Endothelial cell (in vitro differentiated cells): ENCODE data around the gene KRT15. TPM values are rescaled to one million over a fixed set of nuclear protein-coding genes. Genes with fewer than 3 reads are reported as not detected.

Source experiments
- DNase-seq: peaks from one replicate; pipeline ENCODE4 v3.0.0; 2021; ENCODE audit warnings: low spot score
- H3K27ac Mint-ChIP-seq: one replicate; pipeline ENCODE4 v1.8.0; 2021; ENCODE audit warnings: mixed read lengths, inconsistent platforms; ENCODE audit not compliant: unreplicated experiment
- H3K27me3 Mint-ChIP-seq: one replicate; pipeline ENCODE4 v1.8.0; 2021; ENCODE audit warnings: mild to moderate bottlenecking, moderate library complexity, mixed read lengths, inconsistent platforms; ENCODE audit not compliant: unreplicated experiment
- H3K36me3 Mint-ChIP-seq: one replicate; pipeline ENCODE4 v1.8.0; 2021; ENCODE audit warnings: mild to moderate bottlenecking, low read depth, mixed read lengths, inconsistent platforms; ENCODE audit not compliant: unreplicated experiment
- H3K4me1 Mint-ChIP-seq: one replicate; pipeline ENCODE4 v1.8.0; 2021; ENCODE audit warnings: mild to moderate bottlenecking, mixed read lengths, inconsistent platforms; ENCODE audit not compliant: unreplicated experiment
- H3K4me3 Mint-ChIP-seq: one replicate; pipeline ENCODE4 v1.8.0; 2021; ENCODE audit warnings: mild to moderate bottlenecking, mixed read lengths, inconsistent platforms; ENCODE audit not compliant: unreplicated experiment
- H3K9me3 Mint-ChIP-seq: one replicate; pipeline ENCODE4 v1.8.0; 2021; ENCODE audit warnings: mixed read lengths, inconsistent platforms; ENCODE audit not compliant: unreplicated experiment
- CTCF ChIP-seq: fragments of 200-600 bp; sonication (generic); IDR thresholded peaks from one replicate; pipeline ENCODE4 v1.5.0; 2021; ENCODE audit warnings: antibody characterized with exemption; ENCODE audit not compliant: unreplicated experiment
- total RNA-seq: library from RNA; stranded (reverse); fragmentation: NEBNext Ultra II Directional; extraction: Animal tissue kit (Norgen Biotek cat#: 25700); gene quantifications from one replicate; pipeline ENCODE4 v1.2.1, GENCODE V29; 2021; ENCODE audit not compliant: unreplicated experiment

Gene KRT15
- total RNA-seq, 1 donor from 2014 or later, result not detected

GRCh38 chr17:41511716-41512115 is 7.0 kb downstream of the KRT15 start:
- H3K27ac Mint-ChIP-seq, result no peak overlapping the region
- no peak for TF ChIP-seq CTCF
- no peak overlapping the region for H3K4me3 Mint-ChIP-seq
- H3K9me3 Mint-ChIP-seq, result no peaks in the 10 kb centered on the region
- DNase-seq, result no peak
- no peaks in the 10 kb centered on the region for H3K4me1 Mint-ChIP-seq
- no peaks in the 10 kb centered on the region for H3K27me3 Mint-ChIP-seq
- no peaks in the 10 kb centered on the region for H3K36me3 Mint-ChIP-seq

- Mint-ChIP-seq H3K4me1 (no peaks in the 10 kb centered on the region), H3K36me3 (no peaks in the 10 kb centered on the region), H3K27ac (no peak overlapping the region), H3K4me3 (no peak overlapping the region), H3K27me3 (peaks cover 5% of the 10 kb centered on the region), H3K9me3 (no peaks in the 10 kb centered on the region)
- no peak for DNase-seq
- no peak for TF ChIP-seq CTCF
Observed at GRCh38 chr17:41511116-41511515, 7.6 kb downstream of the KRT15 start.

GRCh38 chr17:41510251-41511065 is 8.2 kb downstream of the KRT15 start:
- Mint-ChIP-seq H3K27me3 (peaks cover 5% of the 10 kb centered on the region), H3K4me1 (no peaks in the 10 kb centered on the region), H3K27ac (no peak overlapping the region)

GRCh38 chr17:41507315-41507880 is 11.3 kb downstream of the KRT15 start:
- TF ChIP-seq CTCF, result no peak
- no peaks in the 10 kb centered on the region for H3K4me1 Mint-ChIP-seq
- H3K27ac Mint-ChIP-seq, result no peak overlapping the region
- no peaks in the 10 kb centered on the region for H3K9me3 Mint-ChIP-seq
- DNase-seq, result no peak
- no peak overlapping the region for H3K4me3 Mint-ChIP-seq
- peaks cover 7% of the 10 kb centered on the region for H3K27me3 Mint-ChIP-seq
- no peaks in the 10 kb centered on the region for H3K36me3 Mint-ChIP-seq

More at GRCh38 chr17:41510251-41511065, 8.2 kb downstream of the KRT15 start:
- H3K36me3 Mint-ChIP-seq, result no peaks in the 10 kb centered on the region
- no peak for DNase-seq
- TF ChIP-seq CTCF, result no peak
- no peak overlapping the region for H3K4me3 Mint-ChIP-seq
- no peaks in the 10 kb centered on the region for H3K9me3 Mint-ChIP-seq
